Stimulated activated CD4-positive, alpha-beta T cell treated with anti-CD3 and anti-CD28 coated beads, Interleukin-2, amount 100 ng/mL, for 48 hours (primary cell): ENCODE results near the gene CUX1.

Source experiments
- DNase-seq, 2 donors: peaks; one replicate each; pipeline ENCODE4 v3.0.0-alpha.2; 2020

CUX1 gene

DNA sequence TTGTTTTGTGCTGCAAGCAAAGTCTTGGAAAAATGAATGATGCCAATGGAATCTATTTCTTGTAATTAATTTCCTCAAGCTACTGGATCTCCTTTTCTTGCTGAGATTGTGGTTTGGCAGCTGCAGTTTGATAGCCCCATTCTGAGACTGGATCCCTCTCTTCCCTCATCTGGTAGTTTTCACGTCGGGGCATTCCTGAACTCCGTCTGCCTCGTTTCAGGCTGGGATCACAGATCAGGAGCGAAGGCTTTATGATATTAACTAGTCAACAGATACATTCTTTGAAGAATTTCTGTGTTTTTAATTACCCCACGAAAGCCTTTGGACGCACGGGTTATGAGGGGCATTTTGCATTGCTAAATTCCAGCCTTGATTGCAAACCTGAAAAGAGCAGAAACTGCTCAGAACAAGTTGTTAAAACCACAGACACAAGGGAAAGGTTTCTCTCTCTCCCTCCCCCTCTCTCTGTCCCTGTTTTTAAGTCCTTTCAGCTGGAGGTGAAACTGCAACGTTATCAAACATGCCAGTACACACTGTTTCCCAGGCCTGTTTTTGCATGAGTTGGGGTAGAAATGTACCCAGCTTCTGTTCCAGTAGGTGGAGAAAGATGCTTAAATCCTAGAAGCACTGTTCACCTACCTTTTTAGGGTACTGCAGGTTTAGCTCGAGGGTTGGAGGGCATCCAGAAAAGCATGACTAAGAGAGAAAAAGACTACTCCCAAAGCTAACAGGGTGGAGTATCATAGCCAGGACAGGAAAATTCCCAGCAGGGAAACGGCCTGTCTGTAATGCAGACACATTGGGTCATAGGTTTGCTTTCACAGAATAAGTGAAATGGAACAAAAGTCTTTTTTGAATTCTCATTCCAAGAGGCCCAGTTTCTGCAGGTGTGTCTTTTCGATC, 124.3 kb downstream of the CUX1 start:
- DNase-seq = no peak

DNA sequence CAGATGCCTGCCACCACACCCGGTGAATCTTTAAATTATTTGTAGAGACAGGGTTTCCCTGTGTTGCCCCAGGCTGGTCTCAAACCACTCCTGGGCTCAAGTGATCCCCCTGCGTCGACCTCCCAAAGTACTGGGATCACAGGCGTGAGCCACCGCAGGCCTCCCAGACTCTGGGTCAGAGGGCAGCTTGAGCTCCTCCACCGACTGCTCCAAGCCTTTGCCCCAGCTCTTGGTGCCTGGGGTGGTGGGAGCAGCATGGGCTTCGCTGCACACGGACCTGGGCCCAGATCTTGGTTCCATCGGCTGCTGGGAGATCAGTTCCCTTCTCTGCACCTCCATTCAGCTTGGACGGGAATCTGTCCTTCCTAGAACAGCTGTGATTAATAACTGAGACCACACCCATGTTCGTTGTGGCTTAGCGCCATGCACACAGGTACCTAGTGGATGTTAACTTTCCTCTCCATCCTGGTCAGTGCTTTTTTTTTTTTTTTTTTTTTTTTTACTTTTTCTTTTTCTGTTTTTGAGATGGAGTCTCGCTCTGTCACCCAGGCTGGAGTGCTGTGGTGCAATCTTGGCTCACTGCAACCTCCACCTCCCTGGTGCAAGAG, 125.3 kb downstream of the CUX1 start:
- DNase-seq = no peak

DNA sequence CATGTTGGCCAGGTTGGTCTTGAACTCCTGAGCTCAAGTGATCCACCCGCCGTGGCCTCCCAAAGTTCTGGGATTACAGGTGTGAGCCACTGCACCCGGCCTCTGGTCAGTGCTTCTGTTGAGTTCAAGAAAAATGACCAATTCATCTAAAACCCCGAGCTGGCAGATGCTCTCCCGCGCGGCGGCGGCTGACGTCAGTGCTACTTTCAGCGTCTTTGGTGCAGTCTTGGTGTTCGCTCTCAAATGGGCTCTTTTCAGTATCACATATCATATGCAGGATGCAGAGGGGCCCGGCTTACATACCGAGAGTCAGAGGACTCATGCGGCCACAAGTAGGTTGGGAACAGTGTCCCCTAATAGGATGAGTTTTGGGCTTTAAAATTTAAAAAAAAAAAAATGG, 125.9 kb downstream of the CUX1 start:
- DNase-seq = no peak

DNA sequence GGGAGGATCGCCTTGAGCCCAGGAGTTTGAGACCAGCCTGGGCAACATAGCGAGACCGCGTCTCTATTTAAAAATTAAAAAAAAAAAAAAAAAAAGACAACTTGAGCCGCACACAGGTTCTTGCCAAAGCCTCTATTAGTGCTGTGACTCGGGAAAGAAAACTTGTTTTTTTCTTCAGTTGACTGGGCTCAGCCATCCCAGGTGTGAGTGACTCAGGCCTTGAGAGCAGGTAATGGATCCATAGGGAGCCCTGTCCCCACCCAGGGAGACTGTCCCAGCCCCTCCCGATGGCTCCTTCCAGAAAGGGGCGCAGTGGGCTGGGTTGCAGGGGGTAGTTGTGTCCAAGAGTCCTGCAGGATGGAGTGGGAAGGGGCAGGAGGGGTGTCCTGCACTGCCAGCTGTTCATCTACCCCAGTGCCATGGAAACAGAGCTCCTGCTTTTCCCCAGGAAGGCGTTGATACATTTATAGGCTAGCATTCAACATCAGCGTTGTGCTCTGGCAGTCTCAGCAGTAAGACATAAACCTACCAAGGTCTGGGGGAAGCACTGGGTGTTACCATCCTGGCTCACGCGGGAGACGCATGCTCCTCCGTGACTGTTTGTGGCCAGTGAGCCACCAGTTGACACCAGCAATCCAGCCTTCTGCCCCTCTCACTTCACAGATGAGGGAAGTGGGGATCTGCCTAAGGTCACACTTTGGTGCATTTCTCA, 126.6 kb downstream of the CUX1 start:
- no peak for DNase-seq

DNA sequence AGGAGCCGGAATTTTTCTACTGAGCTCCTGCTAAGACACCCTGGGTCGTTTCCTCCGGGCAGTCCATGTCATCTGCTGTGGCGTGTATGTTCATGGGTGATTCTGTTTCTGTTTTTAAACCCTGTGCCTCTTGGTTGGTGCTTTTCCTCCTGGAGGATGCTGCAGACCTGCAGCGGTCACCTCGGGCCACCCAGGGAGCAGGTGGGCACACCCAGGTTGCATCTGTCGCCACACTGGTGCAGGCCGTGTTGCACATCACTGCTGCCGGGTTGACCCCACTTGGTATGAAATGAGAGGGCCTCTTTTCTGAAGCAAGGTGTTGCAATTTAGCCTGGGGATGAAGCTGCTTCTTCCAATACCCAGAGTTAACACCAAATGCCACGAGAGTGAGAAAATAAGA, 127.2 kb downstream of the CUX1 start:
- no peak for DNase-seq

DNA sequence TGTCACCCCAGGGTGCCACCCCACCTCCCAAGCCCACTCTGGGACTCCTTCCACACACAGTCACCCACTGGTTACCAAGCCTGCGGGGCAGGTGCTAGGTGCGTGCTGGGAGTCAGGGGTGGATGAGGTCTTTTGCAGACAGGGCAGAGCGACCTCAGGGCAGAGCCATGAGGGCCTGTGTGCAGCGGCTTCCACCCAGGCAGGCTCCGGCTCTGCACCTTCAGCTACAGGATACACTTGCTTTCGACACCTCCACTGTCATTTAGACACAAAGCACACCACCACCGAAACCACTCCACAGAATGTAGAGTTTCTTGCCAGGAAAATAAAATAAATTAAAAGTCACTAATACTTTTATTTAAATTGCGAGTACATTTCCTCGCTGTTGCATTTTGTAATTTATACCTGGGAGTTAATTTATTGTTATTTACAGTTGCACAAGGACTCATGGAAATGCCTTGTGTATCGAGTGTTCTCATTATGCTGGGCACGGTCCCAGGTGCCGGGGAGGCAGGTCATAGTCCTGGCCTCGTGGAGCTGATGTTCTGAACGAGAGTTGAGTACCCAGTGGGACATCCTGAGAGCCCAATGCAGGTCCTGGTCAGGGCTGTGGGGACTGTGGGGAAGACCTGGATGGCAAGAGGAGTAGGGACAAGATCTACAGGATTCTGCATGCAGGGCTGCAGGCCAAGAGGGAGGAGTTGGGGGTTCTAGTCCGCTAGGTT, 127.8 kb downstream of the CUX1 start:
- DNase-seq = no peak

DNA sequence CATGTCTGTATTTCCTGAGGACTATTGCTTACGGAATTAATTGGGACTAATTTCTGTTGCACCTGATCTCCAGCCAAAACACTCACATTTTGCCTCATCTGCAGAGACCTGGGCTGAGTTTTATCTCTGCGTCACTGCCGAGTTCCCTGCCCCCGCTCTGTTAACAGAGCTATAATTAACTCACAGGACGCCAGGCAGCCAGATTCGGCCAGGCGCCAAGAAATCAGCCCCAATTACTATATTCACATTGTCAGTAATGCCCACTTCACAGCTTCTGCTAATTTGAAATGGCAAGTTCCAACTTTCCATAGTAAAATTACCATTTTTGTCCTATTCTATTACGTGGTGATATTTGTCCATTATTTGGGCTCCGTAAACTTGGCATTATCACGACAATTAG, 130.5 kb downstream of the CUX1 start:
- no peak for DNase-seq

DNA sequence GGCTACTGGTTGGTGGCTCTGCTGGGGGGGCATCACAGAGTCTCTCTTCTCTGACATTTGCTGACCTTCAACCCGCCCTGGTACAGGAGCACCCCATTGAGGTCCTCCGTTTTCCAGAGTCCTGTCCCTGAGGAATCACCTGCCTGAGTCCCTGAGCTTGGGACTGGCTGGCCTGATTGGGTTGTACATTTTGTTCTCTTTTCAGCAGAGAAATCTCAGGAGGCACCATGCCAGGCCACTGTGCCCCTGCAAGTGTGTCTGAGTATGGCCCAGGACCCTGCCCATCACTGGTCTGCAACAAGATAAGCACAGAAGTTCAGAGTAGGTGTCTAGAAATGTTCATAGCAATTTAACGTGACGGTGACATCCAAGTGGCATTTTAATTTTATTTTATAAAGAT, 131.2 kb downstream of the CUX1 start:
- no peak for DNase-seq

DNA sequence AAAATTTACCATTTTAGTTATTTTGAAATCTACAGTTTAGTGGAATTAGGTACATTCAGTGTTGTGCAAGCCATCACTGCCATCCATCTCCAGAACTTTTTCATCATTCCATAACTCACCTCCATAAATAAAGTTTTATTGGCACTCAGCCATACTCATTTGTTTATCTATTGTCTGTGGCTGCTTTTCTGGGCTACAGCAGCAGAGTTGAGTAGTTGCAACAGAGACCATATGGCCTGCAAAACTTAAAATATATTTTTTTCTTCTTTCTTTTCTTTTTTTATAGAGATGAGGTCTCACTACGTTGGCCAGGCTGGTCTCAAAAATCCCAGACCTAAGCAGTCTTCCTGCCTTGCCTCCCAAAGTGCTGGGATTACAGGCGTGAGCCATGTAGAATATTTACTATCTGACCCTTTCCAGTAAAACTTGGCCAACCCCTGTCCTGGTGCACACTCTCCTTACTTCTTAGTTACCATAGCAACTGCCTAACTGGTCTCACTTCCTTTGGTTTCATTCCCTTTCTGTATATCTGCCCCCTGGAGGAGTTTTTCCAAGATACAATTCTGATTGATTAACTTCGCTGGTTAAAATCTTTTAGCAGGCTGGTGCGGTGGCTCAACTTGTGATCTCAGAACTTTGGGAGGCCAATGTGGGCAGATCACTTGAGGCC, 133.2 kb downstream of the CUX1 start:
- no peak for DNase-seq

DNA sequence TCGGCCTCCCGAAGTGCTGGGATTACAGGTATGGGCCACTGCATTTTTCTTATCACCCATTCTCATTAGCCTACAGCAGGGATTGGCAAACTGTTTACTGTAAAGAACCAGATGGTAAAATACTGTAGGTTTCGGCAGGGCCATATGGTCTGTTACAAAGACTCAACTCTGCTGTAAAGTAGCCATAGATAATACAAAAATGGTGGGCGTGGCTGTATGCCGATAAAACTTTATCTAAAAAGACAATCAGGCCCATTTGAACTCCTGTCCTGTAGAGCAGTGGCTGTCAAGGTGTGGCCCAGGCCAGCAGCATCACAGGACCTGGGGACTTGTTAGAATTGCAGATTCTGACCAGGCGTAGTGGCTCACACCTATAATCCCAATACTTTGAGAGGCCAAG, 134.3 kb downstream of the CUX1 start:
- no peak for DNase-seq

DNA sequence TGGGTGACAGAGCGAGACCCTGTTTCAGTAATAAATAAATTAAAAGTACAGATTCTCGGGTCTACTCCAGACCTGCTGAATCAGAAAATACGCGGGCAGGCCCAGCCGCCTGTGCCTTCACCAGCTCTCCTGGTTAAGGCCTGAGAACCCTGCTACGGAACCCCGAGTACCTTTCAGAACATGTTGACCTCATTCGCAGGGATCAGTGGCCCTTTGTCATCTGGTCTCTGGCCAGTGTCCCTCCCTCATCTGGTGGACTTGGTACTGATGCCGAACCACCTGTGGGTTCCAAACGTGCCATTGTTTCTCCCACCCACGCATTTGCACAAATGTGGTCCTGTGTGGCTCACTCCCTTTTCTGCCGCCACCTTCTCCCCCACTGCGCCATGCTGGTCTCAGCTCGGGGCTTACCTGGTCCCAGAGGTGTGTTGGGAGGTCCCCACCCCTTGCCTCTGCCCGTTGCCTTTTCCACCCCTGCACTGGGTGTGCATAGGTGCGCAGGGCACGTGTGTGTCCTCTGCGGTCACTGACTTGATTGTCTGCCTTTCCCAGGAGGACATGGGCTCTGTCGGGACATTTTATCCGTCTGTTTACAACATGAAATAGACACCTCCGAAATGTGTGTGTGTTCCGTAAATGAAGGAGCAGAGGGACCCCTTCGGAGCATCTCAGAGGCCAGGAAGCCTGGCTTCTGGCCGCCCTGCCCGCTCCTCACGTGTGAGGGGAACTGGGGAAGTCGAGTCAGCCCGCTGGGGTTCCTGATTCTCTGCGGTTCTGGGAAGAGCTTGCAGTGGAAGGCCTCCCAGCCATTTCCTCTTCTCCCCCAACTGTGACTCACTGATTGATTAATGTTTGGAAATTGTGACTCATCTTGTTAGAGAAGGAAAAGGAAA, 135.2 kb downstream of the CUX1 start:
- no peak for DNase-seq

DNA sequence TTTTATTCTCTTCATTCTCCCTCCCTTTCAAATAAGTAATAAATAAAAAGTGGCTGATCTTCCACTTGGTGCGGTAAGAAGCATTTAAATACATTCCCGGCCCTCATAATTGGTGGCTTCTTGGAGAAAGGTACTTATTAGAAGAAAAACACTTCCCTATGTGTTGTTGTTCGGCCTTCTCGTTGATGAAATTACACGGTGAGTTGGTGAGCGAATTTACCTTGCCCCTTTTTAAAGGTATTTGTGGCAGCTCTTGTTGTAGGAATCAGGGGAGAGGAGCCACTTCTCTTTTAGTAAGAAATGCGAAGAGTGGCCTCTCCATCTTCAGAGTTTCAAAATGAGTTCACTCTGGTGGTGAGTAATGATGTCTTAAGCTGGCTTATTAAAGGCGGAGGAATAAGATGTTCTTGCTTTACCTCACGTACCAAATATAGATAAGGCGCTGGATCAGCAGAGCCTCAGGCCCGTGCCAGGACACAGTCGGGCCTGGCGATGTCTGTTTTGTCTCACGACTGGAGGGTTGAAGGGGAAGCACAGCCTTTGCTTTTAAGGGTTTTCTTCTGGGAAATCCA, 135.9 kb downstream of the CUX1 start:
- DNase-seq = no peak

DNA sequence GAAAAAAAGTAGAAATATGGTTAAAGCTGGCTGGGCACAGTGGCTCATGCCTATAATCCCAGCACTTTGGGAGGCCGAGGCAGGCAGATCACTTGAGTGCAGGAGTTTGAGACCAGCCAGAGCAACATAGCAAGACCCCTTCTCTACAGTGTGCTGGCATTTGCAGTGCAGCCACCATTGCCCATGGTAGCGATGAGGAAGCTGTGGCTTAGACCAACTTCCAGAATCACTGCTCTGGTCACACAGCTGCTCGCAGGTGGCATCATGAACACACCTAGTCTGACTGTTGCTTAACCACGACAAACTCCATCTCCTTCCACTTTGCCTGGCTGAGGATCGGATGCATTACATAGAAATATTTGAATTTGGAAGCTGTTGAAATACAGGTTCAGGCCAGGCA, 137.1 kb downstream of the CUX1 start:
- DNase-seq = no peak

DNA sequence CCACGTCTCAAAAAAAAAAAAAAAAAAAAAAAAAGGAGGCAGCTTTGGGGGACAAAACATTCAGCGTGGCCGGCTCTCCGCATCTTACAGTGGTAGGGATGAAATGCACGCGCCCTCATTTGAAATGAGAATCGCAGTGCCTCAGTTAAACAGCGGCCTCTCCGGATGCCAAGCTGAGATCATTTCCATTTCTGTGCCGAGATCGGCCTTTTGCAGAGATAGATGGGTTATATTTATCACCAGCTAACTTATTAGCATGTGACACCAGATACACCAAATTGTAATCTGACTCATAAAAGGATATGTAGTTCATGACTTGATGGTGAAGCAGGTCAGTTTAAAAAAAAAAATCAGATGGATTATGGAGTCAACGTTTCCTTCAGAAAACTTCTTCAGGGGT, 138.7 kb downstream of the CUX1 start:
- DNase-seq = no peak

DNA sequence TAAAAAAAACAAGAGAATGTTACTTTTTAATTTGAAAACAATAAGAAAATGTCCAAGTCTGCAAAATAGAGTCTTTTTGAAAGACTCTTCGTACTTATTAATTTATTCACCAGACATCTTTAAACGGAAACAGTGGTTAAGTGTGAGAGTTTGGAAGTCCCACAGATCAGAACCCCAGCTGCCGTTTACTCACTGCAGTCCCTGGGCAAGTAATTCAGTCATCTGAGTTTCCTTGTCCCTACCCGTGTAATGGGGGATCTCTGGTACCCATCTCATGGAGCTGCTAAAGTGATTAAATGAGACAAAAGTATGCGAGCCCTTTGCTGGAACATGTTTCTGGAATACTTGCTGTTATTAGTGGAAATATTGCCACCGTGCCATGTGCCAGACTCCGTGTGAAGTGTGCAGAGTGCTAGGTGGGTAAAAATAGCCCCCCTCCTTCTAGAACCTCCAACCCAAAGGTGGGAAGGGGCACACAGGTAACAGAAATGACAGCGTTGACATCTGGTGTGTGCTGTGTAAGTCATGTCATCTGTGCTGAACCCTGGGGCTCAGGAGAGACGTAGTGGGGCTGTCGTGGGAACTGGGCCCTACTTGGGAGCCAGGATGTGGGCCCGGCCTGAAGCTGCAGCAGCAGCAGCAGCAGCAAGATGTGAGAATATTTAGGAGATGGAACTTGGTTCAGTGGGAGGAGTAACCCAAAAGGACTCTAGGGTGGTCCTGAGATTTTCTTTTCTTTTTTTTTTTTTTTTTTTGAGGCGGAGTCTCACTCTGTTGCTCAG, 140.5 kb downstream of the CUX1 start:
- DNase-seq = no peak

DNA sequence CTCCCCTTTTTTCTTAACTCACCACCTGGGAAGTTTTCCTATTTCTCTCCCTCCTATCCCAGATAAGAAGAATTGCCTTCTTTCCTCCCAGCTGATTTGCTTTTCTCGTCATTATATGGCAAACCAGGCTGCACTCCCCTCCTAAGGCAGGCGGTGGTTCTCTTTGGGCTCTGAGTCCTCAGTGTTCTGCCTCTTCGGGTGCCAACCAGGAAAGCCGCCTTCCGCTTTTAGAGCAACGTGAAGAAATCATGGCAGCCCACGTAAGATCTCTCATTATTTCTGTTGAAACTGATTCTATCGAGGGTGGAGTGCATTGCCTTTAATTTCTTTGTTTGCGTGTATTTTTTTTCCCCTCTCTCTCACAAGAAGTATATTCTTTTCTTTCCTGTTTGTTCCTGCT, 141.9 kb downstream of the CUX1 start:
- no peak for DNase-seq

DNA sequence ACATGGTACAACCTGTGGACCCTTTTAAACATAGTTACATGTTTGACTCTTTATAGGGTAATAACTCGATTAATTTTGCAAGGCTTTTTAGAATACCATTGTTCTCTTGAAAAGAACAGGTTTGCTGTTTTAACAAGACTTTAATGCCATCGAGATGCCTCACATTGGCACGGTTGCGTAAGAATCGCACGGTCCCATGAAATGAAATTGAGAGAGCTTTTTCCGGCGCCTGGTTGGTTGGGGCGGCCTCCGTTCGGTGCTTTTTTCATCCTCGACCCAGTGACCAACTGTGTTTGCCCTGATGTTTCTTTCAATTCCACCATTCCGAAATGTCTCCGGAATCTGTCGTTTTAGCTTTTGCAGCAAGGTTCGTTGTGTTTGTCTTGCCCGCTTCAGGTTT, 142.4 kb downstream of the CUX1 start:
- no peak for DNase-seq

DNA sequence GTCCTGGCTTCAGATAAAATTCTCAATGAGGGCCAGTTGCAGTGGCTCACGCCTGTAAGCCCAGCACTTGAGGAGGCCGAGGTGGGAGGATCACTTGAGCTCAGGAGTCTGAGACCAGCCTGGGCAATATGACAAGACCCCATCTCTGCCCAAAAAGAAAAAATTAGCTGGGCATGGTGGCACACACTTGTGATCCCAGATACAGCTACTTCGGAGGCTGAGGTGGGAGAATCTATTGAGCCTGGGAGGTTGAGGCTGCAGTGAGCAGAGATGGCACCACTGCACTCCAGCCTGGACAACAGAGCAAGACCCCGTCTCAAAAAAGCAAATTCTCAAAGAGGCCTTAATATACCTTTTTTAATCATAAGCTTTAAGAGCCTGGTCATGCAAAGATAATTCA, 142.9 kb downstream of the CUX1 start:
- DNase-seq = no peak

DNA sequence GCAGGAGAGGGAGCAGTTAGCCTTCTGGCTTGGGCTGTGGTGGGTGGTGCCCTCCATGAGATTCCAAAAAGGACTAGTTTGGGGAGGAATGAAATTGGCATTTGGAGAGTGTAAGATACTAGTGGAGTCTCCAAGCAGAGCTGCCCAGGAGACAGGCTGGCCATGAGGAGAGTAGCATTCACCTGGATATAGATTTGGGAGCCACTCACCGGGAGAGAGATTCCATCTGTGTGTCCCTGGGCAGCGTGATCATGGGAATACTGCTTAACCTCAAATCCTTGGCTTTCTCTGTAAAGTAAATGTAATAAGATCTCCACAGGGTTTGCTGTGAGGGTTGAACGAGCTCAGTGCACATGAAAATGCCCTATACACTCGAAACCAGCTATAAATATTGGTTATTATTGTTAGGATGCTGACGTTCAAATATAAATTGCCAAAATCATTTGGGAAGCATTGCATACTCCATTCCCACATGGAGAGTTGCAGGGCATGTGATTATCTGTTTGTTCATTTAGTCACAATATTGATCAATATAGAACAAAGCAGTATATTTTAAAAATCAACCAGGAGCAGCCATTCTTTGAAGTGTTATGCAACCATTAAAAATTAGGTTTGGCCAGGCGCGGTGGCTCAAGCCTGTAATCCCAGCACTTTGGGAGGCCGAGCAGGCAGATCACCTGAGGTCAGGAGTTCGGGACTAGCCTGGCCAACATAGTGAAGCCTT, 143.7 kb downstream of the CUX1 start:
- no peak for DNase-seq

DNA sequence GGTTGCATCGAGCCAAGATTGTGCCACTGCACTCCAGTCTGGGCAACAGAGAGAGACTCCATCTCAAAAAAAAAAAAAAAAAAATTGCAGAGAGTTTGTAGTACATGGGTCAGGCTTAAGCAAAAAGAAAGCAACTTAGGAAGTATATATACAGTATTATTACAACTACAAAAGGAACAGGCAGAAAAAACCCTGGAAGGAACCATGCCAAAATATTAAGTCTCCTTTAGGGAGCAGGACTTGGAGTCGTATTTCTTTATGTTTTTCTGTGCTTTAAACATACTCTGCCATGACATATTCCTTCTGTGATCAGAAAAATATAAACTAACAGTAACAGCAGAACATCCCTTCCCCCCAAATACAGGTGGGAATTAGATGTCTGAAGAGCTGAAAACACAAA, 144.4 kb downstream of the CUX1 start:
- DNase-seq = no peak
